Activated CD4-positive, alpha-beta T cell treated with anti-CD3 and anti-CD28 coated beads for 1 hour (primary cell): ENCODE data around the gene RUFY1.

ENCODE experiments used
- DNase-seq: peaks from one replicate; pipeline ENCODE4 v3.0.0-alpha.2; 2020

The RUFY1 gene

GRCh38 chr5:179606071-179606909 lies 55.9 kb downstream of the RUFY1 start:
- DNase-seq, result no peak

- DNase-seq, result no peak
These were observed 56.5 kb downstream of the RUFY1 start for GRCh38 chr5:179606910-179607159.

- DNase-seq, result no peak
These were observed 57.0 kb downstream of the RUFY1 start for GRCh38 chr5:179607160-179607931.

- no peak for DNase-seq
These were observed 57.8 kb downstream of the RUFY1 start for GRCh38 chr5:179608131-179608581.

- no peak for DNase-seq
These were observed 59.4 kb downstream of the RUFY1 start for GRCh38 chr5:179609834-179610108.

- DNase-seq, result no peak
These were observed 60.0 kb downstream of the RUFY1 start for GRCh38 chr5:179610109-179610902.

GRCh38 chr5:179610903-179611265 lies 60.5 kb downstream of the RUFY1 start:
- DNase-seq, result no peak

- DNase-seq, result no peak
These were observed 62.5 kb downstream of the RUFY1 start for GRCh38 chr5:179612577-179613459.

GRCh38 chr5:179613460-179614071 lies 63.2 kb downstream of the RUFY1 start:
- no peak for DNase-seq

GRCh38 chr5:179614745-179615144 lies 64.4 kb downstream of the RUFY1 start:
- DNase-seq, result no peak

- DNase-seq, result no peak
These were observed 64.8 kb downstream of the RUFY1 start for GRCh38 chr5:179615203-179615602.

- no peak for DNase-seq
These were observed 65.7 kb downstream of the RUFY1 start for GRCh38 chr5:179616002-179616594.

GRCh38 chr5:179617930-179618329 lies 67.6 kb downstream of the RUFY1 start:
- no peak for DNase-seq

- DNase-seq, result no peak
These were observed 68.7 kb downstream of the RUFY1 start for GRCh38 chr5:179618923-179619554.

- DNase-seq, result no peak
These were observed 69.4 kb downstream of the RUFY1 start for GRCh38 chr5:179619776-179620175.

GRCh38 chr5:179620293-179620692 lies 69.9 kb downstream of the RUFY1 start:
- no peak for DNase-seq

- DNase-seq, result no peak
These were observed 70.5 kb downstream of the RUFY1 start for GRCh38 chr5:179620703-179621350.

- no peak for DNase-seq
These were observed 71.3 kb downstream of the RUFY1 start for GRCh38 chr5:179621551-179622214.

- peak; percentile 99 for DNase-seq
These were observed 72.9 kb downstream of the RUFY1 start, which contains the start of gene HNRNPH1 for GRCh38 chr5:179623003-179623905. TSS of gene HNRNPH1 (minus strand) at chr5:179623671. CDS start at chr5:179623133, 538 bp downstream.
